C1 segment of cervical spinal cord (tissue), 14 donors: ENCODE results near the gene CASP9.
A peak's percentile ranks its signal among the peaks of the same experiment; 100 is the strongest.

Experiments used
- DNase-seq, 14 donors: peaks; one replicate each; lab custom pipeline; 2025; lab: John Stamatoyannopoulos, UW

The CASP9 gene

DNA sequence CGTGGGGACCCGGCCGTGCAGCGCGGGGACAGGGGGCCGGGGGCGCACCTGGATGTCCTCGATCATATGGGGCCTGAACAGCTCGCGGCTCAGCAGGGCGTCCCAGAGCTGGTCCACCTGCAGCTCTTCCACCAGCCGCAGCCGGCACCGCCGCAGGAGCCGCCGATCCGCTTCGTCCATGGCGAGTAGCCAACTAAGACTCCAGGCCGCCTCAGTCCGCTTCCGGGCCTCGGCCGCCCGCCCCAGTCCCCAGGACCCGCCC, at the start of gene CASP9:
CASP9 (minus strand) TSS at position 195 of the 262 bp plus-strand sequence; CDS start at position 180, 15 bp downstream.
- DNase-seq = no peak

- peak in 1 of 14 donors; percentile 20 for DNase-seq
These were observed 49.5 kb upstream of the CASP9 start for GRCh38 chr1:15573477-15573876.

GRCh38 chr1:15571266-15571665, 47.3 kb upstream of the CASP9 start:
- no peak for DNase-seq

DNA sequence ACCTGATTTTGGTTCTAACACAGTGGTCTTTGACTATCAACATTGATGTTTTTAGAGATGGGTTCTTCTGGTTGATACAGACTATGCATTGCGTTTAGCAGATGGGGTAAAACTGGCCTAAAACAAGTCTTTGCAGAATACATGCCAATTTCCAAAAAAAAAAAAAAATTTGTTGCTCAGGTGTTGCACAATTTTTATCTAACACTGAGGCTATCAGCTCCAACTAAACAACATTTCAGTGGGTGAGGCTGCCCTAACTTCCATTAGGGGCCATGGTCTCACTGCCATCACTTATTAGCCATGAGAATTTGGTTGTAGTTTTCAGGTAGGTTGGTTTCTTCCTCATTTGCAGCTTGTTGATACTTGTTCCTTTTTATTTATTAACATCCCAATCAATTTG, 46.8 kb upstream of the CASP9 start:
- no peak for DNase-seq

DNA sequence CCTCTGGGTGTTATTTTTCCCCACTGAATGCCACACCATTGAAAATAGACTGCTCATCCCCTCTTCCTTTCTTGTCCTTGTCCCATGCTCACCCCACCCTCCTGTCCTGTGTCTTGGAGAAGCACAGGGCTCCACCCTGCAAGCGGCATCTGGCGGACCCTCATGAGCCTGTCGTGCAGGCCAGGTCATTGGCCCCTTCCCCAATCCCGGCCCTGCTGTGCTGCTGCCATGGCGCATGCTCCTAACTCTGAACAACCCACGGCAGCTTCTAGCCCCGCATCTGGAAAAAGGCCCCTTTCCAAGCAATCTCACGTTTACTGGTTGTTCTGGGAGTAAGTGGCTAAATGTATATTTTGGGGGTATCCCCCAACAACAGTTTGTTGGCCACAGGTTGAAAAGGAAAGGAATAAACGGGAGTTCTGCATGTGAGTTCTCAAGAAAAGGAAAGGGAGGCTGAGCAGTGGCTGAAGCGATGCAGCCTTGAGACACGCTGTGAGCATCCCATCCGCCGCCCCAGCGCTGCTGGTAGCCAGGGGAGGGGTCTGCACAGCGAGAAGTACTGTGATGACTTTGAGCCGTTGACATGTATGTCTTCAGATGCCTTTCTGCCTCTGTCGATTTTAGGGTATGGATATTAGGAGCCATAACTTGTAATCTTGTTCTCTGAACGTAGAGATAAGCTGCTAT, 44.5 kb upstream of the CASP9 start:
- DNase-seq = no peak

DNA sequence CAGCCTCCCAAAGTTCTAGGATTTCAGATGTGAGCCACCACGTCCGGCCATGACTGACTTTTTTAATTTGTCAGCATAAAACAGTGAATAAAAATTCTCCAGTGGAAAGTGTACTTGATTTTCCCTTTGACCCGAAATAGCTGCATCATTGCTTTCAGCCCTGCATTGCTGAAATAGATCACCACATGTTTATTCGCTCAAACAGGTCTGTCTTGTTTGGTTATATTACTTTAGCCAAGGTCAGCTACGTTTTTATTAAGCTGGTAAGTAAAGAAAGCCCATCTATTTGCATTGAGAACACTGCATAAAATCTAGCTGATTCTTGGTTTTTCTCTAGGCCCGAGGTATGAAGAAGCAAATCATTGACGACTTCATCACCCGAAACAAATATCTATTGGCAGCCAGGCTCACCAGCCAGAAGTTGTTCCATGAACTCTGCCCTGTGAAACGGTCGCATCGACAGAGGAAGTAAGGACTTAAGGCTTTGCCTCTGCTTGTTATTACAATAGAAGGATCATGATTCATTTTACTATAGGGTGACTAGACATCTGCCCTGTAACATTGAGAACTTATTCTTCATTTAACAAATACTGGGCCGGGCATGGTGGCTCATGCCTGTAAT, 35.3 kb upstream of the CASP9 start:
- DNase-seq = no peak

DNA sequence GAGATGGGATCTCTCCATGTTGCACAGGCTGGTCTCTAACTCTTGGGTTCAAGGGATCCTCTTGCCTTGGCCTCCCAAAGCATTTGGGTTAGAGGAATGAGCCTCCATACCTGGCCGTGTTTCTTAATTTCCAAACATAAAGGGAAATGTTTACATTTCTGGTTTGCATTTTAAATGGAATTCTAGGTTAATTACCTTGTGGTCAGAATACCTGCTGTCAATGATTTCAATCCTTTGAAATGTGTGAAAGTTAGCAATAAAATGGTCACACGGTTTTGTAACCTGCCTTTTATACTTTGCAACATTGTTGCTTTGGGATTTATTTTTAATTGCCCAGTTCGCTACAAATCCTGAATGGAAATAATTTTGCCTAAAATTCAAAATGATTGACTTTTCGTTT, 34.5 kb upstream of the CASP9 start:
- DNase-seq = no peak

GRCh38 chr1:15557594-15557993, 33.6 kb upstream of the CASP9 start:
- no peak for DNase-seq

- no peak for DNase-seq
These were observed 33.0 kb upstream of the CASP9 start for GRCh38 chr1:15557008-15557407.

DNA sequence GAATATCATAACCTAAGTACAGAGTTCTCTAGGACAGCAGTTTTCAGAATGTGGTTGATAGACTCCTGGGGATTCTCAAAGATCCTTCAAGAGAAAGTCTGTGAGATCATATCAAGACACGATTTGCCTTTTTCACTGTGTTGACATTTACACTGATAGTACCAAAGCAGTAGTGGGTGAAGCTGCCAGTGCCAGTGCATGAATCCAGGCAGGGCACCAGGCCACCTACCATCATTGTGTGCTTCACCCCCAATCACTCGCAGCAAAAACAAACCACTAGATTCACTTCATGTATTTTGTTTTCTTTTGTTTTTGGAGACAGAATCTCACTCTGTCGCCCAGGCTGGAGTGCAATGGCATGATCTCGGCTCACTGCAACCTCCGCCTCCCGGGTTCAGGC, 26.6 kb upstream of the CASP9 start:
- DNase-seq = no peak

DNA sequence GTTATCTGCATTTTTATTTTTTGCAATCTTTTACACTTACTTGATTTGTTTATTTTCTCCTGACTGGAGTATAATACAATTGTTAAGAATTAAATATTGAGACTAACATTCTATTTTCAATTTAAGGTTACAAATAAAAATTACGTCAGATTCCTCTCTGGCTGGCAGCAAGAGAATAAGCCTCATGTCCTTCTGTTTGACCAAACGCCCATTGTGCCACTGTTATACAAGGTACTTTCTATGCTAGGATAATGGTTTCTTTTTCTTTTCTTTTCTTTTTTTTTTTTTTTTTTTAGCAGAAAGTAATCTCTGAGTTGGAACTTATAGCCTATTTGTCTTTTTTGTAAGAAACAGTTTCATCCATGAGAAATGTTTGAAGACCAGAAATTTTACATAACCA, 22.6 kb upstream of the CASP9 start:
- DNase-seq = no peak

- DNase-seq = no peak
These were observed 19.9 kb upstream of the CASP9 start for GRCh38 chr1:15543589-15544568.

GRCh38 chr1:15543251-15543588, 19.2 kb upstream of the CASP9 start:
- DNase-seq = no peak

- no peak for DNase-seq
These were observed 18.6 kb upstream of the CASP9 start for GRCh38 chr1:15542388-15543250.

DNA sequence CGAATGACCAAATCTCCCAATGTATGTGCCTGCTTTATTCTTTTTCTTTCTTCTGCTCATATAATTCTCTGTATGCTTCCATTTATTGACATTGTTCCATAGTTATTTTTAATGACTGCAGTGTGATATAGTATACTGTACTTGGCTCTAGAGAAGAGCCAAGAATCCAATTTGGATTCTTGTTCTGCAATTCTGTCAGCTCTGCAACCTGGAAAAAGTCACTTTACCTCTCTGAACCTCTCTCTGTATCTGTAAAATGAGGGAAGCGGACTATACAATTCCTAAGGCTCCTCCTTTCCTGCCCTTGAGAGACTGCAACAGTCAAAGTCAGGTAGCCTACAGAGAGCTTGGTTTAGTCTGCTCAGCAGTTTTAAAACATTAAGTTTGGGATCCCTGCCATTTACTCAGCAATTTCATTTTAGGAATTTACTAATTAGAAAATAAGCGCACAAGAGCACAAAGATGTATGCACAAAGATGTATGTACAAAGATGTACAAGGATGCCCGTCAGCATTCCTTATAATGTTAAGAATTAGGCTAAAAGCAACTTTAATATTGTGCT, 17.3 kb upstream of the CASP9 start:
- DNase-seq = no peak

DNA sequence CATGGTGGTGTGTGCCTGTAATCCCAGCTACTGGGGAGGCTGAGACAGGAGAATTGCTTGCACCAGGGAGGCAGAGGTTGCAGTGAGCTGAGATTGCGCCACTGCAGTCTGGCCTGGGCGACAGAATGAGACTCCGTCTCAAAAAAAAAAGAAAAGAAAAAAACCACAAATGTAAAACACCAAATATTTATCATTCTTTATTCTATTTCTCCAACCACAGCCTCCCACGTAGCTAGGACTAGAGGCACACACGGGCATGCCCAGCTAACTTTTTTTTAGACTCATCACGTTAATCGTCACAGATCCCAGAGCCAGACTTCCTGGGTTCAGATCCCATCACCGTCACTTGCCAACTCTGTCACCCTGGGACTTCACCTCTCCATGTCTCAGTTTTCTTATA, 16.2 kb upstream of the CASP9 start:
- no peak for DNase-seq

DNA sequence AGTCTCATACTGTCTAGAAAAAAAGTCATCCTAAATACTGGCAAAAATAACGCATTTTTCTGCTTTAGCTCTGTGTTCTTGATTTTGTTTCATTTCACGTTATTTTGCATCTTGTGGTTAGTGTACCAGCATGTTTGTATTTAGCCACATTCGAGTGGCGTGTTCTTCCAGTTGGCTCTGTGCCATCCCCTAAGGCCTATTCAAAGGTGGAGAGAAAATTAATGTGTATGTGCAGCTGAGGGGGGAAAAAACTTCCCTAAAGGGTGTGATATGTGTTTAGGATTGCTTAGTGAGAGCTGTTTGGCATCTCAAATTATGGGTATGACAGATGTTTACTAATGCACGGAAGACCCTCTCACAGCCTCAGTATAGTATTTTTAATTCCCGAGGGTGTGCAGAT, 14.8 kb upstream of the CASP9 start:
- no peak for DNase-seq

DNA sequence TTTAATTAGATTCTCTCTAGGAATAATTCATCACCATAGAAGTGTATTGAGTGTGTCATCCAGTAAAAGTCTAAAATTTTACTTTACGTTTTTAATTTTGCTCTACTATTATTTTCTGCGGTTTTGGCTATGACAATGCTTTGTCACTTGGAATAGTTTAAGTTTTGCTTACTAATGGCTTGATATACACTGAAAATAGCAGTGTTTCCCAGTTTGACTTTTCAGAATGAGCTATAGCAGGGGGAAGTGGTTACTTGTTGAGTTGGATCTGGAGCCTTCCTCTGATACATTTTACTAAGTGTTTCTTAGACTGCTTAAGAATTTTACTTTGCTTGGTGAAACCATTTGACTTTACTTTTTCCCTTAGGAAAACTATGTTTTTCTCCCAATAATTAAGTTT, 7.7 kb upstream of the CASP9 start:
- no peak for DNase-seq

GRCh38 chr1:15531003-15531402, 7.0 kb upstream of the CASP9 start:
- no peak for DNase-seq

GRCh38 chr1:15526490-15527339, 2.7 kb upstream of the CASP9 start, which contains the start of gene DNAJC16:
TSS of gene DNAJC16 (plus strand) at chr1:15526848. CDS start at chr1:15529106, 2,258 bp downstream.
- peak; percentile 87 to 100 (median 98) for DNase-seq
